Left ventricle myocardium inferior (tissue), 1 donor: Measurements from ENCODE around the gene NHS. TPM values are rescaled to one million over a fixed set of nuclear protein-coding genes. Genes with fewer than 3 reads are reported as not detected.

ENCODE experiments used
- DNase-seq: peaks from one replicate; pipeline ENCODE4 v3.0.0-alpha.2; 2020
- H3K27ac ChIP-seq: fragments of 200-600 bp; replicated peaks from 2 replicates; pipeline ENCODE4 v1.8.0; 2021
- H3K27me3 ChIP-seq: fragments of 200-600 bp; 2 replicates; pipeline ENCODE4 v1.8.0; 2021; ENCODE audit warnings: low read depth
- H3K36me3 ChIP-seq: fragments of 200-600 bp; 2 replicates; pipeline ENCODE4 v1.8.0; 2021
- H3K4me1 ChIP-seq: fragments of 200-600 bp; 2 replicates; pipeline ENCODE4 v1.8.0; 2021
- H3K4me3 ChIP-seq: fragments of 200-600 bp; 2 replicates; pipeline ENCODE4 v1.8.0; 2021; ENCODE audit warnings: mild to moderate bottlenecking, moderate library complexity
- H3K9me3 ChIP-seq: fragments of 200-600 bp; replicated peaks from 2 replicates; pipeline ENCODE4 v1.8.0; 2021
- intact Hi-C: fragments of 100-400 bp; cut with micrococcal nuclease; formaldehyde crosslinking; loops from one replicate; pipeline ENCODE4 v1.11.0; 2022
- microRNA-seq: library from miRNA; unstranded; fragments of <30 nt; microRNA quantifications from one replicate; pipeline ENCODE4 v1.2.0, GENCODE V29; 2020
- total RNA-seq: library from RNA; stranded (reverse); fragmentation: NEBNext Ultra II Directional; extraction: Animal tissue kit (Norgen Biotek cat#: 25700); gene quantifications from one replicate; pipeline ENCODE4 v1.2.1, GENCODE V29; 2021
- TF ChIP-seq, protein P1 (sequence below): fragments of 200-600 bp; IDR thresholded peaks from 2 replicates; pipeline ENCODE4 v1.8.0; 2021; ENCODE audit warnings: antibody characterized with exemption, mild to moderate bottlenecking, borderline replicate concordance
- donor health status: DM: no; HTN: yes; CAD: no; lungs with severe emphysema.

The NHS gene
- total RNA-seq, 1 donor from 2014 or later: 1.0 TPM

GRCh38 chrX:17769701-17770269, 394.8 kb downstream of the NHS start:
- no peaks in the 10 kb centered on the region for H3K27me3 ChIP-seq
- no peaks in the 10 kb centered on the region for H3K4me1 ChIP-seq
- intact Hi-C loops: no loop called here
- TF ChIP-seq, protein P1, sequence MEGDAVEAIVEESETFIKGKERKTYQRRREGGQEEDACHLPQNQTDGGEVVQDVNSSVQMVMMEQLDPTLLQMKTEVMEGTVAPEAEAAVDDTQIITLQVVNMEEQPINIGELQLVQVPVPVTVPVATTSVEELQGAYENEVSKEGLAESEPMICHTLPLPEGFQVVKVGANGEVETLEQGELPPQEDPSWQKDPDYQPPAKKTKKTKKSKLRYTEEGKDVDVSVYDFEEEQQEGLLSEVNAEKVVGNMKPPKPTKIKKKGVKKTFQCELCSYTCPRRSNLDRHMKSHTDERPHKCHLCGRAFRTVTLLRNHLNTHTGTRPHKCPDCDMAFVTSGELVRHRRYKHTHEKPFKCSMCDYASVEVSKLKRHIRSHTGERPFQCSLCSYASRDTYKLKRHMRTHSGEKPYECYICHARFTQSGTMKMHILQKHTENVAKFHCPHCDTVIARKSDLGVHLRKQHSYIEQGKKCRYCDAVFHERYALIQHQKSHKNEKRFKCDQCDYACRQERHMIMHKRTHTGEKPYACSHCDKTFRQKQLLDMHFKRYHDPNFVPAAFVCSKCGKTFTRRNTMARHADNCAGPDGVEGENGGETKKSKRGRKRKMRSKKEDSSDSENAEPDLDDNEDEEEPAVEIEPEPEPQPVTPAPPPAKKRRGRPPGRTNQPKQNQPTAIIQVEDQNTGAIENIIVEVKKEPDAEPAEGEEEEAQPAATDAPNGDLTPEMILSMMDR: no peak
- no peak overlapping the region for H3K4me3 ChIP-seq
- no peak overlapping the region for H3K27ac ChIP-seq
- H3K9me3 ChIP-seq: no peaks in the 10 kb centered on the region
- no peaks in the 10 kb centered on the region for H3K36me3 ChIP-seq
- DNase-seq: no peak

- Histone ChIP-seq H3K4me3 (no peak overlapping the region), H3K27me3 (no peaks in the 10 kb centered on the region), H3K4me1 (no peaks in the 10 kb centered on the region), H3K36me3 (no peaks in the 10 kb centered on the region), H3K27ac (no peak overlapping the region), H3K9me3 (no peaks in the 10 kb centered on the region)
- TF ChIP-seq, protein P1: no peak
- no peak for DNase-seq
- intact Hi-C loops: no loop called here
Observed at GRCh38 chrX:17773221-17773876, 398.3 kb downstream of the NHS start.

- H3K27me3 ChIP-seq: no peaks in the 10 kb centered on the region
- no peak overlapping the region for H3K4me3 ChIP-seq
- no peaks in the 10 kb centered on the region for H3K9me3 ChIP-seq
- H3K4me1 ChIP-seq: no peaks in the 10 kb centered on the region
- TF ChIP-seq, protein P1: no peak
- intact Hi-C loops: no loop called here
- H3K36me3 ChIP-seq: no peaks in the 10 kb centered on the region
- no peak overlapping the region for H3K27ac ChIP-seq
- no peak for DNase-seq
Observed at GRCh38 chrX:17774053-17774452, 399.1 kb downstream of the NHS start.

DNA sequence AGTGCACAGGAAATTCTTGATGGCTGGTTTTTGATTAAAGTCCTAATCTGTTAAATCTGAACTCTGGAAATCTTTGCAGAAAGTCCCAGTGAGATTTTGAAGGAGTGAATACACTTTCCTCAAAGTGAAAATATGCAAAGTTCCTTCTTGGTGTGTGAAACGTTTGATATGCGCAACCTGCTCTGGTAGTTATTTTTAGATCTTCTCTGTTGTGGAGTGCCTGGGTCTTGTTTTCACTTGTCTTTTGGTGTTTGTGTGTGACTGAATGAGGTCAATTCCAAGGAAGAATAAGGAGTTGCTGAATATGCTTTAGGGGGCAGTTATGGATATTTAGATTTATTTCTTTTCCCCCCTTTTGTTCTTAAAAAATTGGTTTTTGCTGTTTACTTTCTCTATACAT, 404.0 kb downstream of the NHS start:
- intact Hi-C loops: no loop called here
- H3K4me1 ChIP-seq: no peaks in the 10 kb centered on the region
- no peak overlapping the region for H3K27ac ChIP-seq
- H3K9me3 ChIP-seq: no peaks in the 10 kb centered on the region
- no peak overlapping the region for H3K4me3 ChIP-seq
- H3K27me3 ChIP-seq: no peaks in the 10 kb centered on the region
- H3K36me3 ChIP-seq: no peaks in the 10 kb centered on the region
- no peak for DNase-seq
- TF ChIP-seq, protein P1: no peak

DNA sequence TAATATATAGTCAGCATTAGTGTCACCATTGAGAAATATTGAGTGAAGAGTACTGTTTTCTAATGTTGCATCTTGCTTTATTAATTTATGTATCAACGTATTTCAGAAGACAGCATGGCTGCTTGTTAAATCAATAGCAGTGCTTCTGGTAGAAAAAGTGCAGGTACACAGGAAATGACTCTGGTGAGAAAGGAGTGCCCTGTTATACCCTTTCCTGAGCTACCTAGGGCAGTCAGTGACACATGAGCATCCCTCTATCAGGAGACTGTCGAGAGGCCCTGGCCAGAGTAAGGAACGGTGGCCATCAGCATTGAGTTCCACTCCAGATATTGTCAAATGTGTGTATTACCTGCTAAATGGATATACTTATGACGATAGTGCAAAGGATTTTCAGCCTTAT, 404.4 kb downstream of the NHS start:
- intact Hi-C loops: no loop called here
- Histone ChIP-seq H3K9me3 (no peaks in the 10 kb centered on the region), H3K27me3 (no peaks in the 10 kb centered on the region), H3K36me3 (no peaks in the 10 kb centered on the region), H3K4me1 (no peaks in the 10 kb centered on the region), H3K4me3 (no peak overlapping the region), H3K27ac (no peak overlapping the region)
- TF ChIP-seq, protein P1: no peak
- DNase-seq: no peak

Small RNA genes lying within 50 kb of the gene (microRNA-seq; reads per million reads assigned to microRNA genes)
- gene MIR4768: not detected
